DOHH2 (cell line): Measurements from ENCODE around the gene LIMS1.

Source experiments
- H3F3A ChIP-seq: fragments of 200-600 bp; sonication (generic), shearing (Covaris generic); 2 replicates; pipeline ENCODE4 v1.6.0; 2016; ENCODE audit warnings: antibody characterized with exemption, mild to moderate bottlenecking; ENCODE audit not compliant: control insufficient read depth, insufficient read depth
- H3K27ac ChIP-seq: fragments of 200-600 bp; sonication (generic); 2 replicates; pipeline ENCODE4 v1.5.1; 2014; ENCODE audit warnings: low read depth, mild to moderate bottlenecking, low read length, moderate library complexity
- H3K27me3 ChIP-seq: fragments of 200-600 bp; sonication (generic); 2 replicates; pipeline ENCODE4 v1.6.1; 2014; ENCODE audit warnings: mild to moderate bottlenecking, low read length, mixed read lengths; ENCODE audit not compliant: control insufficient read depth
- H3K36me3 ChIP-seq: fragments of 200-600 bp; sonication (generic); 2 replicates; pipeline ENCODE4 v1.6.1; 2014; ENCODE audit warnings: mild to moderate bottlenecking, low read length, moderate library complexity, mixed read lengths; ENCODE audit not compliant: control insufficient read depth
- H3K4me1 ChIP-seq: fragments of 200-600 bp; sonication (generic); 2 replicates; pipeline ENCODE4 v1.6.1; 2014; ENCODE audit warnings: mild to moderate bottlenecking, low read length, mixed read lengths; ENCODE audit not compliant: control insufficient read depth
- H3K4me2 ChIP-seq: fragments of 200-600 bp; sonication (generic); 2 replicates; pipeline ENCODE4 v1.6.0; 2014; ENCODE audit warnings: mild to moderate bottlenecking, low read length, moderate library complexity
- H3K4me3 ChIP-seq: fragments of 200-600 bp; sonication (generic); 2 replicates; pipeline ENCODE4 v1.5.1; 2014; ENCODE audit warnings: mild to moderate bottlenecking, low read length, mixed read lengths
- H3K79me2 ChIP-seq: fragments of 200-600 bp; sonication (generic); 2 replicates; pipeline ENCODE4 v1.6.1; 2014; ENCODE audit warnings: mild to moderate bottlenecking, low read length, mixed read lengths; ENCODE audit not compliant: control insufficient read depth
- H3K9me2 ChIP-seq: fragments of 200-600 bp; sonication (generic); replicated peaks from 2 replicates; pipeline ENCODE4 v1.6.1; 2014; ENCODE audit warnings: mild to moderate bottlenecking, low read length, mixed read lengths; ENCODE audit not compliant: control insufficient read depth
- H3K9me3 ChIP-seq: fragments of 200-600 bp; sonication (generic); 2 replicates; pipeline ENCODE4 v1.6.1; 2014; ENCODE audit warnings: antibody characterized with exemption, low read length, mixed read lengths; ENCODE audit not compliant: control insufficient read depth, insufficient read depth
- H4K20me1 ChIP-seq: fragments of 200-600 bp; sonication (generic); 2 replicates; pipeline ENCODE4 v1.6.0; 2014; ENCODE audit warnings: low read depth, mild to moderate bottlenecking, antibody characterized with exemption, low read length, moderate library complexity; ENCODE audit not compliant: control insufficient read depth, insufficient read depth
- CTCF ChIP-seq: fragments of 200-600 bp; sonication (generic); IDR thresholded peaks from one replicate; pipeline ENCODE4 v1.5.1; 2014; ENCODE audit warnings: antibody characterized with exemption, mild to moderate bottlenecking, low read depth, low read length; ENCODE audit not compliant: poor library complexity, severe bottlenecking
- EZH2phosphoT487 ChIP-seq: fragments of 200-600 bp; sonication (generic); IDR thresholded peaks from 2 replicates; pipeline ENCODE4 v1.6.1; 2017; ENCODE audit warnings: borderline replicate concordance, mild to moderate bottlenecking, antibody characterized with exemption, low read length, moderate library complexity, mixed read lengths

The LIMS1 gene

DNA sequence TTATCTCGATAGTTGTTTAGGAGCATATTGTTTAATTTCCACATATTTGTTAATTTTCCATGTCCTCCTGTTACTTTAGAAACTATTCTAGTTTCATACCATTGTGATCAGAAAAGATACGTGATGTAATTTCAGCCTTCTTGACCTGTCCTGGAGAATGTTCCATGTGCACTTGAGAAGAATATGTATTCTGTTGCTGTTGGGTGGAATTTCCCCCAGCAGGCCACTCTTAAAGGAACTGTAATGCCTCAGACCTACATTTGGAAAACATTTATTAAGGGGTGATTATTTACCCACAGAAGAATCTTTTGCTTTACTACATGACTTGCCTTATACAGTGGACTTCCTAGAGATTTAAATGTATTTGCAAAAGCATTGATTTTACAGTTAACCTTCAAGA is 55.5 kb downstream of the LIMS1 start:
- H3F3A ChIP-seq: peaks cover 13% of the 10 kb centered on the region
- no peaks in the 10 kb centered on the region for H3K9me2 ChIP-seq
- peaks cover 21% of the 10 kb centered on the region; the same call in 1 of the 2 replicates for H4K20me1 ChIP-seq
- no peaks in the 10 kb centered on the region for H3K9me3 ChIP-seq
- H3K4me1 ChIP-seq: peaks cover 69% of the 10 kb centered on the region
- no peaks in the 10 kb centered on the region for H3K36me3 ChIP-seq
- peak overlapping the region; percentile 25; the same call in 1 of the 2 replicates for H3K4me2 ChIP-seq
- H3K27me3 ChIP-seq: no peaks in the 10 kb centered on the region
- peaks cover 92% of the 10 kb centered on the region for H3K79me2 ChIP-seq
- TF ChIP-seq CTCF (no peak), EZH2phosphoT487 (no peak)
- H3K4me3 ChIP-seq: no peak overlapping the region
- no peak overlapping the region for H3K27ac ChIP-seq

GRCh38 chr2:108591163-108591562 is 56.9 kb downstream of the LIMS1 start:
- peaks cover 87% of the 10 kb centered on the region for H3K79me2 ChIP-seq
- H3K27me3 ChIP-seq: no peaks in the 10 kb centered on the region
- no peak overlapping the region for H3K4me3 ChIP-seq
- H3K27ac ChIP-seq: no peak overlapping the region
- no peaks in the 10 kb centered on the region for H3K36me3 ChIP-seq
- no peak overlapping the region for H3K4me2 ChIP-seq
- no peaks in the 10 kb centered on the region for H3K9me2 ChIP-seq
- TF ChIP-seq EZH2phosphoT487 (no peak), CTCF (no peak)
- H3F3A ChIP-seq: peaks cover 13% of the 10 kb centered on the region
- H3K9me3 ChIP-seq: no peaks in the 10 kb centered on the region
- H3K4me1 ChIP-seq: peaks cover 73% of the 10 kb centered on the region
- peaks cover 19% of the 10 kb centered on the region; the same call in 1 of the 2 replicates for H4K20me1 ChIP-seq

DNA sequence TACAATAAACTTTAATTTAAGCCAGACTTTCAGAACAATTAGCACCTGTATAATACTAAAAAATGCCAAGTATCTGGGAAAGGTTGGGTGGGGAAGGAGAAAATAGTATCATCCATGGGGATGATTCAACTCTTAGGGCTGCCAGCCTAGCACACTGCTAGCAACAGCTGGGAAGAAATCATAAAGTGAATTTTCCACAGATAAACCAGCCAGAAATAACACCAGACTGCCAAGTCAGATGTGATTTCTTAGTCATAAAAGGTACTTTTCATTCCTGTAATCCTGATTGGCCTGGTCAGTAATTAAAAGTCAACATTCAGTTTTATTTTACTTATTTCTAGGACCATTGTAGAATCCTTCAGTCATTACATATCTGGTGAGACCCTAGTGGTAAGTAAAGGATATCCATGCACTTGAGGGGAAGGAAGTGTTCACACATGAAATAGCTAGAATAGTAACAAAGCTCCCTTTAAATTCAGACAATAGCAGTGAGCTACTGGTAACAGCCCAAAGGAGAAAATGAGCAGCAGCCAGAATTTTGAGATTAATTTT is 59.4 kb downstream of the LIMS1 start:
- Histone ChIP-seq H3K4me2 (peak overlapping the region; percentile 66), H3K79me2 (peaks cover 72% of the 10 kb centered on the region), H3K4me3 (peak overlapping the region; percentile 41)

More for the DNA sequence above, 59.4 kb downstream of the LIMS1 start:
- H3K36me3 ChIP-seq: no peaks in the 10 kb centered on the region
- H3K27ac ChIP-seq: no peak overlapping the region
- TF ChIP-seq CTCF: peak; percentile 39
- TF ChIP-seq EZH2phosphoT487: no peak
- H3K9me2 ChIP-seq: no peaks in the 10 kb centered on the region
- H4K20me1 ChIP-seq: peaks cover 19% of the 10 kb centered on the region; the same call in 1 of the 2 replicates
- H3F3A ChIP-seq: 0 out of 2 replicates have a peak, but pooled peaks cover 6% of the 10 kb centered on the region
- no peaks in the 10 kb centered on the region for H3K9me3 ChIP-seq
- H3K27me3 ChIP-seq: no peaks in the 10 kb centered on the region
- peaks cover 67% of the 10 kb centered on the region for H3K4me1 ChIP-seq
